Nucleus accumbens (tissue), 56 donors: ENCODE data around the gene MANEAL.

Experiments used
- DNase-seq, 56 donors: peaks; one replicate each; lab custom pipeline; 2025; lab: John Stamatoyannopoulos, UW

The MANEAL gene

GRCh38 chr1:37778654-37779053 is 15.0 kb upstream of the MANEAL start:
- DNase-seq: no peak

DNA sequence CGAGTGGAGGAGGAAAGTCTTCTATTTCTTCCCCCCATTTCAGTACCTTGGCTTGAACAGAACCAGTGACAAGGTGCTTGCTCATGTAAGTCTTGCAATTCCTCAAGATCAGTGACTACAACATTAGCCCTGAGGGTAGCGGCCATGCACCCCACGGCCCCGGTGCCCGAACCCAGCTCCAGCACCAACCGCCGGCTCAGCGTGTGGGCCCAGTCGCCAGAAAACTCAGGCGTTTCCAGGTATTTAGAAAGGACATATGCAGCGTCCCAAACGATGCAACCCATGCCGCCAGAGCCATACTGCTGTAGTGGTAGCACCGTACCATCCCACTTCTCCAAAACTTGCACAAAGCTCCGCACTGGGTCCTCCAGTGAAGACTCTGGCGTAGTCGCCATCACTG is 11.2 kb upstream of the MANEAL start:
- DNase-seq: no peak

- peak in 1 of 56 donors; percentile 55 for DNase-seq
Measured at GRCh38 chr1:37792943-37793686, 532 bp upstream of the MANEAL start.

DNA sequence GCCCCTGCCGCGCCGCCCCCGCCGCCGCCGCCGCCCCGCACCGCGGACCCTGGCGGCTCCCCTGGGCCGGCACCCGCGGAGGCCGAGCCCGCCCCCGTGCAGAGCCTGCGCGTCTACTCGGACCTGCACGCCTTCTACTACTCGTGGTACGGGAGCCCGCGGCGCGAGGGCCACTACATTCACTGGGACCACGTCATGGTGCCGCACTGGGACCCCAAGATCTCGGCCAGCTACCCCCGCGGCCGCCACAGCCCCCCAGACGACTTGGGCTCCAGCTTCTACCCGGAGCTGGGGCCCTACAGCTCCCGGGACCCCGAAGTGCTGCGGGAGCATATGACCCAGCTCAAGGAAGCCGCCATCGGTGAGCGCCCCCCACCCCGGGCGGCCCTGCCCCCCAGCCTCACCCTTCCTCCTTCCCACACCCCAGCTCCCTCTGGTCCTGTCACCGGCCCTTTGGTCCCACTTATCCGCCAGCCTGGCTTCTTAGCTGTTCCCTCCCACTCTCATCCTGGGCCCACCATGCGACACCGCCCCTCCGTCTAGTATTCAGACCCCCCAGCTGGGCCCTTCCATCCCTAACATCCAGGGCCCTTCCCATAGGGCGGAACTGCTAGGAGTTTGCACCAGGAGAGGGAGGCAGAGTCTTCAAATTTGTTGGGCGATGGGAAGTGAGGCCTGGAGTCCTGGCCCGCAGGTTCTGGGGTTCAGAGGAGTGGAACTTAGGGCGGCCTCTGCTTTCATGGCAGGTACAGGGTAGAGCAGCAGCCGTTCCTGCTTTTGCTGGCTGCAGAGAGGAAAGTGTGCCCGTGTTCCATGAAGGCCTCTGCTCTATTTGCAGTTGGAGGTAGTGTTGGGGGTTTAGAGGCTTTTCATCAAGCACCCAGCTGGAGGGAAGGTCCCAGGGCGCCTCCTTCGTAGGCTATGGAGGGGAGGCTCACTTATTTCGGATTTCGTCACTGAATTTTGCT is 1.0 kb downstream of the MANEAL start:
- peak in 15 of 56 donors; percentile 4 to 33 (median 12) for DNase-seq

- DNase-seq: peak in 21 of 56 donors; percentile 1 to 58 (median 9)
Measured at GRCh38 chr1:37795340-37796125, 1.9 kb downstream of the MANEAL start.

DNA sequence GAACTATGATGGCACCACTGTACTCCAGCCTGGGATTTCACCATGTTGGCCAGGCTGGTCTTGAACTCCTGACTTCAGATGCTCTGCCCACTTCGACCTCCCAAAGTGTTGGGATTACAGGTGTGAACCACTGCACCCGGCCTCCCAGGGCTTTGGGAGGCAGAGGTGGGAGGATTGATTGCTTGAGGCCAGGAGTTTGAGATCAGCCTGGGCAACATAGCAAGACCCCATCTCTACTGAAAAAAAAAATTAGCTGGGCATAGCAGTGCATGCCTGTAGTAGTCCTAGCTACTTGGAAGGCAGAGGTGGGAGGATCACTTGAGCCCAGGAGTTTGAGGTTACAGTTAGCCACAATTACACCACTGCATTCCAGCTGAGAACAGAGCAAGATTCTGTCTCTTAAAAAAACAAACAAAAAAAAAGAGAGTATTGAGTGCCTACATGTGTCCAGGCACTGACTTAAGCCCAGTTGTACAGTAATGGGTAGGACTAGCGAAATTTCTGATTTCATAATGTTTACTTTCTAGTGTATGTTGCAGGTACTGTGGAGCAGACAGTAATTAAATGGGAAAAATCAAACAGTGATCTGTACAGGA is 4.2 kb downstream of the MANEAL start:
- no peak for DNase-seq

- no peak for DNase-seq
Measured at GRCh38 chr1:37802439-37802838, 8.8 kb downstream of the MANEAL start.

DNA sequence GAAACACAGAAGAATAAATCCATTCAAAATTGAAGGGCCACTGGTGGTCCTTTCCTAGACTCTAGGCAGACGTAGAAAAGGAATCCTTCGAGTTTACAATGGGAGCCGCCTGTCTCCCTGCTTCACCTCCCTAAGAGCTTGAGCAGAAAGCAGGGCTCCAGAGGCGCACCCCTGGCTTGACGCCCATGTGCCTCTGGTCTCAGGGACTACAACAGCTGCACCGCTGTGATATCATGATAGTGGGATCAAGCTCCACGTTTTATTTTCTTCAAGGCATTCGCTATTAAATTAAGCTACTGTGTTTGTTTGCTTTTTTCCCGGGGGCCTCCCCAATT is 13.5 kb downstream of the MANEAL start:
- DNase-seq: no peak

- peak; percentile 11 to 96 (median 90) for DNase-seq
Measured at GRCh38 chr1:37807555-37808368, 14.1 kb downstream of the MANEAL start, which contains the start of the genes C1orf122 and YRDC. C1orf122 (plus strand) TSS chr1:37807790; CDS start chr1:37808405, 615 bp downstream. YRDC (minus strand) TSS chr1:37808208; CDS start chr1:37808180, 28 bp downstream.

GRCh38 chr1:37808369-37809319 is 15.0 kb downstream of the MANEAL start:
- peak in 55 of 56 donors; percentile 42 to 95 (median 83) for DNase-seq

- DNase-seq: no peak
Measured at GRCh38 chr1:37809942-37810341, 16.3 kb downstream of the MANEAL start.

- DNase-seq: peak in 42 of 56 donors; percentile 4 to 78 (median 40)
Measured at GRCh38 chr1:37811027-37811655, 17.5 kb downstream of the MANEAL start.

- no peak for DNase-seq
Measured at GRCh38 chr1:37813529-37814145, 20.0 kb downstream of the MANEAL start.

GRCh38 chr1:37814252-37814651 is 20.6 kb downstream of the MANEAL start:
- DNase-seq: peak in 29 of 56 donors; percentile 6 to 65 (median 22)

DNA sequence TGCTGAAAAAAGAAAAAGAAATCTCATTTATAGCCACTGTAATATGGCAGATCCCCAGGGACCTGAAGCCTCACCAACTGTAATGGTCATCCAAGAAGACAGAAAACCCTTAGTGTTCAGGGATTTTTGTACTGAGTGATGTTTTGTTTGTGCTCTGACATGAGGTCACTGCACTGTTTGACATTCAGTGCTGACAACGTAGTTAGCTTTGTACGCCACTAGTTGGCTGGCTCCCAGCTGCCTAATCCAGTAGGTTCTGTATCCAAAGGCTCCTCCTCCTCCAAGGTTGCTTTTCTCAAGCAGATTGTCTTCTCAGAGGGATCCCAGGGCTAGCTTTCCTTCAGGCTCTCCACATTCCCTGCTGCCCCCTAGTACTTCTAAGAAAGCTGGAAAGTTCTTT is 23.8 kb downstream of the MANEAL start:
- DNase-seq: peak in 47 of 56 donors; percentile 5 to 90 (median 48)

GRCh38 chr1:37821481-37821880 is 27.8 kb downstream of the MANEAL start:
- DNase-seq: no peak
